Bone marrow (tissue), 2 donors: ENCODE measurements around the gene DBX1.

Experiments
- DNase-seq, 2 donors: peaks; one replicate each; lab custom pipeline; 2025; lab: John Stamatoyannopoulos, UW

The DBX1 gene

GRCh38 chr11:20120134-20120925, 39.9 kb downstream of the DBX1 start:
- no peak for DNase-seq

- no peak for DNase-seq
Measured at GRCh38 chr11:20119315-20119714, 41.0 kb downstream of the DBX1 start.

GRCh38 chr11:20118209-20118608, 42.1 kb downstream of the DBX1 start:
- no peak for DNase-seq

- no peak for DNase-seq
Measured at GRCh38 chr11:20117291-20117690, 43.0 kb downstream of the DBX1 start.

- no peak for DNase-seq
Measured at GRCh38 chr11:20116825-20117224, 43.5 kb downstream of the DBX1 start.

- DNase-seq = no peak
Measured at GRCh38 chr11:20114588-20114987, 45.7 kb downstream of the DBX1 start.

- no peak for DNase-seq
Measured at GRCh38 chr11:20113149-20113438, 47.2 kb downstream of the DBX1 start.

- DNase-seq = peak; percentile 9 to 40
Measured at GRCh38 chr11:20112291-20113148, 47.8 kb downstream of the DBX1 start.

- no peak for DNase-seq
Measured at GRCh38 chr11:20111871-20112270, 48.4 kb downstream of the DBX1 start.

- DNase-seq = no peak
Measured at GRCh38 chr11:20110908-20111669, 49.2 kb downstream of the DBX1 start.

- no peak for DNase-seq
Measured at GRCh38 chr11:20109731-20110445, 50.4 kb downstream of the DBX1 start.
